Measurements from ENCODE around the gene PTEN.
A peak's percentile ranks its signal among the peaks of the same experiment; 100 is the strongest.

Gene PTEN

GRCh38 chr10:87987206-87987605, 123.8 kb downstream of the PTEN start:
- no peak for DNase-seq

GRCh38 chr10:87991946-87992345, 128.5 kb downstream of the PTEN start:
- peak; percentile 13 for DNase-seq

- peak; percentile 69 for DNase-seq
These were observed 141.0 kb downstream of the PTEN start for GRCh38 chr10:88004451-88004850.

- DNase-seq: no peak
These were observed 142.8 kb downstream of the PTEN start for GRCh38 chr10:88006261-88006660.

- no peak for DNase-seq
These were observed 145.5 kb downstream of the PTEN start for GRCh38 chr10:88008866-88009470.

GRCh38 chr10:88012641-88013040, 149.2 kb downstream of the PTEN start:
- DNase-seq: peak; percentile 33

GRCh38 chr10:88017781-88018180, 154.4 kb downstream of the PTEN start:
- DNase-seq: no peak

GRCh38 chr10:88019753-88020152, 156.3 kb downstream of the PTEN start:
- peak; percentile 39 for DNase-seq

Measured in fibroblast of skin of right biceps (primary cell).